Astrocyte (in vitro differentiated cells and primary cell): ENCODE data around the gene PMP22. TPM values are rescaled to one million over a fixed set of nuclear protein-coding genes. Genes with fewer than 3 reads are reported as not detected.

Experiments
- DNase-seq: peaks from one replicate; pipeline ENCODE4 v3.0.0-alpha.2; 2010; ENCODE audit warnings: low read depth
- FAIRE-seq: peaks from 2 replicates; lab custom pipeline; 2011; peaks lifted over from hg19 to GRCh38; lab: Jason Lieb, UNC
- H2AFZ ChIP-seq: 2 replicates; pipeline ENCODE4 v1.6.0; 2012; ENCODE audit warnings: low read depth, low read length, inconsistent platforms
- H3K27ac ChIP-seq: 2 replicates; pipeline ENCODE4 v1.5.1; 2011; ENCODE audit warnings: low read depth, low read length, inconsistent platforms
- H3K27me3 ChIP-seq: 2 replicates; pipeline ENCODE4 v1.6.0; 2011; ENCODE audit warnings: low read length, inconsistent platforms; ENCODE audit not compliant: insufficient read depth
- H3K36me3 ChIP-seq: 2 replicates; pipeline ENCODE4 v1.5.1; 2011; ENCODE audit warnings: low read length, inconsistent platforms; ENCODE audit not compliant: insufficient read depth
- H3K4me1 ChIP-seq: 2 replicates; pipeline ENCODE4 v1.5.1; 2011; ENCODE audit warnings: low read length, inconsistent platforms; ENCODE audit not compliant: insufficient read depth
- H3K4me2 ChIP-seq: 2 replicates; pipeline ENCODE4 v1.6.0; 2012; ENCODE audit warnings: low read length, inconsistent platforms
- H3K4me3 ChIP-seq: 2 replicates; pipeline ENCODE4 v1.5.1; 2011; ENCODE audit warnings: low read depth, mild to moderate bottlenecking, low read length, inconsistent platforms; ENCODE audit not compliant: insufficient read depth
- H3K79me2 ChIP-seq: 2 replicates; pipeline ENCODE4 v1.6.0; 2012; ENCODE audit warnings: mild to moderate bottlenecking, low read length, inconsistent platforms; ENCODE audit not compliant: insufficient read depth
- H3K9ac ChIP-seq: 2 replicates; pipeline ENCODE4 v1.6.0; 2012; ENCODE audit warnings: mild to moderate bottlenecking, low read length, inconsistent platforms
- H3K9me3 ChIP-seq: 2 replicates; pipeline ENCODE4 v1.5.1; 2012; ENCODE audit warnings: low read depth, mild to moderate bottlenecking, low read length, inconsistent platforms; ENCODE audit not compliant: insufficient read depth
- H4K20me1 ChIP-seq: 2 replicates; pipeline ENCODE4 v1.6.0; 2012; ENCODE audit warnings: low read length, inconsistent platforms; ENCODE audit not compliant: insufficient read depth
- H3K27ac Mint-ChIP-seq: one replicate; pipeline ENCODE4 v1.8.0; 2021; ENCODE audit warnings: mild to moderate bottlenecking, mixed read lengths; ENCODE audit not compliant: unreplicated experiment
- H3K27me3 Mint-ChIP-seq: one replicate; pipeline ENCODE4 v1.8.0; 2021; ENCODE audit warnings: low read depth, mixed read lengths; ENCODE audit not compliant: unreplicated experiment
- H3K36me3 Mint-ChIP-seq: one replicate; pipeline ENCODE4 v1.8.0; 2021; ENCODE audit warnings: low read depth, mixed read lengths; ENCODE audit not compliant: unreplicated experiment
- H3K4me1 Mint-ChIP-seq: one replicate; pipeline ENCODE4 v1.8.0; 2021; ENCODE audit warnings: low read depth, mixed read lengths; ENCODE audit not compliant: unreplicated experiment
- H3K4me3 Mint-ChIP-seq: one replicate; pipeline ENCODE4 v1.8.0; 2021; ENCODE audit warnings: mild to moderate bottlenecking, moderate library complexity, mixed read lengths; ENCODE audit not compliant: unreplicated experiment
- H3K9me3 Mint-ChIP-seq: one replicate; pipeline ENCODE4 v1.8.0; 2021; ENCODE audit warnings: mild to moderate bottlenecking, mixed read lengths; ENCODE audit not compliant: unreplicated experiment
- EZH2 ChIP-seq: IDR thresholded peaks from 2 replicates; pipeline ENCODE4 v1.6.1; 2012; ENCODE audit warnings: mild to moderate bottlenecking, low read length, inconsistent platforms; ENCODE audit not compliant: insufficient read depth
- total RNA-seq: library from RNA; stranded (reverse); gene quantifications from 2 replicates; pipeline ENCODE4 v1.2.1, GENCODE V29; 2021
- TF ChIP-seq, protein P1 (sequence below): IDR thresholded peaks from 2 replicates; pipeline ENCODE4 v1.5.1; 2011; ENCODE audit warnings: low read depth, mild to moderate bottlenecking, inconsistent platforms, low read length, moderate library complexity; ENCODE audit not compliant: insufficient read depth

PMP22 gene
- total RNA-seq, 1 donor from 2014 or later, result 41.7 TPM

DNA sequence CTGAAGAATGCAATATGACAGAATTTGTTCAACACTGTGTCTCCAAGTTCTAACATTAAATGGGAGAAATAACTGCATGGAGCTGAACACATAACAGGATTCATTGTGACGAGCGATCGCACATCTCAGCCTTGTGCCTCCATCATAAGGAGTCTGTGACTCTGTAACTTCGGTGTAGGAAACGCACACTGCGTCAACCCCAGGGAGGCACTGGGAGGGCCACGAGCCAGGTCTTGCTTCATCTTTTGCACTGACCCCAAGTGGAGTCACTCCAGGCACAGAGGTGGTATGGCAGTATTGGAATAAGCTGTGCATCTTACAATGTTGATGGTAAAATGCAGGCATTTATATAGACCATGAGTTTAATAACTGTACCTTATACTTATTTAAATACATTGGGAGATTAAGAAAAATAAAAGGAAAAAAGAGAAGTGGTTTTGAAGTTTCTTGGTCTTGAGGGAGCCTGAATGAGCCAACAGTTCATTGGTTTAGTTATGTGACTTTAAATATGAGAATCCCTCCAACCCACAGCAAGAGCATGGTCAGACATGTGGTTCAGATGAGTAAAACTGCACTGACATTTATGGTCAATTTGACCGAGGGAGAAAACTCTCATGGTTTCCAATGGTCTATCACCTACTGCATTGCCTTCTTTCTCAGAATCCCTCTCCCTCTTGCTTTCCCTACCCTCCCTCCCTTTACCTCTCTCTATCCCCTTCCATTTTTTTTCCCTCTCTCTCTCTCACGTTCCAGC is 5.7 kb upstream of the PMP22 start:
- no peak overlapping the region for H3K4me3 ChIP-seq
- H3K9me3 ChIP-seq, result no peaks in the 10 kb centered on the region
- Mint-ChIP-seq H3K4me3 (no peak overlapping the region), H3K9me3 (peaks cover 7% of the 10 kb centered on the region), H3K27me3 (peaks cover 11% of the 10 kb centered on the region), H3K4me1 (peaks cover 49% of the 10 kb centered on the region), H3K36me3 (no peaks in the 10 kb centered on the region), H3K27ac (peak overlapping the region; percentile 8)
- H3K4me1 ChIP-seq, result peaks cover 17% of the 10 kb centered on the region
- H3K36me3 ChIP-seq, result no peaks in the 10 kb centered on the region
- FAIRE-seq (no peak), DNase-seq (no peak)
- H3K9ac ChIP-seq, result no peak overlapping the region
- peaks cover 19% of the 10 kb centered on the region for H3K27me3 ChIP-seq
- H3K27ac ChIP-seq, result no peak overlapping the region
- no peak overlapping the region for H3K4me2 ChIP-seq
- TF ChIP-seq, protein P1, sequence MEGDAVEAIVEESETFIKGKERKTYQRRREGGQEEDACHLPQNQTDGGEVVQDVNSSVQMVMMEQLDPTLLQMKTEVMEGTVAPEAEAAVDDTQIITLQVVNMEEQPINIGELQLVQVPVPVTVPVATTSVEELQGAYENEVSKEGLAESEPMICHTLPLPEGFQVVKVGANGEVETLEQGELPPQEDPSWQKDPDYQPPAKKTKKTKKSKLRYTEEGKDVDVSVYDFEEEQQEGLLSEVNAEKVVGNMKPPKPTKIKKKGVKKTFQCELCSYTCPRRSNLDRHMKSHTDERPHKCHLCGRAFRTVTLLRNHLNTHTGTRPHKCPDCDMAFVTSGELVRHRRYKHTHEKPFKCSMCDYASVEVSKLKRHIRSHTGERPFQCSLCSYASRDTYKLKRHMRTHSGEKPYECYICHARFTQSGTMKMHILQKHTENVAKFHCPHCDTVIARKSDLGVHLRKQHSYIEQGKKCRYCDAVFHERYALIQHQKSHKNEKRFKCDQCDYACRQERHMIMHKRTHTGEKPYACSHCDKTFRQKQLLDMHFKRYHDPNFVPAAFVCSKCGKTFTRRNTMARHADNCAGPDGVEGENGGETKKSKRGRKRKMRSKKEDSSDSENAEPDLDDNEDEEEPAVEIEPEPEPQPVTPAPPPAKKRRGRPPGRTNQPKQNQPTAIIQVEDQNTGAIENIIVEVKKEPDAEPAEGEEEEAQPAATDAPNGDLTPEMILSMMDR, result no peak
- no peak for TF ChIP-seq EZH2
- no peaks in the 10 kb centered on the region for H3K79me2 ChIP-seq
- no peaks in the 10 kb centered on the region for H4K20me1 ChIP-seq
- no peak overlapping the region for H2AFZ ChIP-seq

DNA sequence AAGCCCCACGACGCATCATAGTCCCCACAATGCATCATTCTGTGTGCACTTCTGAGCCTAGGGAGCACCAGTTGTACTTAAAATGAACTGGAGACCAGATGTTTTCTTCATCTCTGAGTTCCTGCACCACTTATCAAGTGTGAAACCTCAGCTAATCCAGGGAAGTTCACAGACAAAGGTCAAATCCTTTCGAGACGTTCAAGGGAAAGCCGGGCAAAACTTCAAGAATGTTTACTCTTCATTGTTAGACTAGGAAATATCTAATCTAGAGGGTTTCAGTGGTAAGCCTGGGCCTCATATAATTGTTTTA is 4.6 kb upstream of the PMP22 start:
- H3K4me1 ChIP-seq, result peaks cover 17% of the 10 kb centered on the region
- H3K9me3 ChIP-seq, result no peaks in the 10 kb centered on the region
- Mint-ChIP-seq H3K9me3 (peaks cover 5% of the 10 kb centered on the region), H3K27ac (no peak overlapping the region), H3K4me3 (no peak overlapping the region), H3K27me3 (peaks cover 21% of the 10 kb centered on the region), H3K4me1 (peaks cover 49% of the 10 kb centered on the region), H3K36me3 (no peaks in the 10 kb centered on the region)
- no peak for DNase-seq
- FAIRE-seq, result no peak
- no peak overlapping the region for H3K4me3 ChIP-seq
- no peak overlapping the region for H3K9ac ChIP-seq
- TF ChIP-seq, protein P1, result no peak
- TF ChIP-seq EZH2, result no peak
- peaks cover 26% of the 10 kb centered on the region for H3K27me3 ChIP-seq
- no peaks in the 10 kb centered on the region for H4K20me1 ChIP-seq
- H3K36me3 ChIP-seq, result no peaks in the 10 kb centered on the region
- H3K4me2 ChIP-seq, result no peak overlapping the region
- H2AFZ ChIP-seq, result no peak overlapping the region
- H3K79me2 ChIP-seq, result no peaks in the 10 kb centered on the region
- no peak overlapping the region for H3K27ac ChIP-seq

DNA sequence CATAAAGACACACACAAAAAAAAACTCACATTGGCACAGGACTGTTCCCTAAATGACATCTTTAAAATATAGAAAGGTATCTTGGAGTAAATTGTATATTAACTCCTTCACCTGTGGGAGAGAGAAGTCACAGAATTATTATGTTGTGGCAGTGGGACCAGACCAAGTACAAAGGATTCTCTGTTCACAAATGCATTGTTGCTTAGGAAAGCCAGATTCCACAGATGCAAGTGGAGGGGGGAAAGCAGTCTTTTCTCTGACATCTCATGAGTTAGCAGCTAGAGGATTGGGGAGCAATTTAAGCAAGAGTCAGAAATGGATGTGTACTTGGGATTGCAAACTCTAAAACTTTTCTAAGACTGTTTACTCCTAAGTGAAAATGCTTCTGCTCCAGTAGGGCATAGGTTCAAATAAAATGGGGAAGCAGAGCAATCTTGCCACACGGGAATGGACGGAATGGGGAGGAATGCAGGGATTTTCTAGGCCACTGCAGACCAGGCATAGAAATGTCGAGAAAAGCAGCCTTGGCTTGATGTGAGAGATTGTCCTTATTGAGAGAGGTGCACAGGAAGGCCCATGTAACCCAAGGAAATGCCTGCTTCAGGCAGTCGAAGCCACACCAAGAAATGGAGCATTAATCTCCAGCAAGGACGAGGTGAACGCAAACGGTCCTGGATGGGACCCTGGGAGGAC is 4.1 kb upstream of the PMP22 start:
- no peak overlapping the region for H3K4me3 ChIP-seq
- Mint-ChIP-seq H3K4me1 (peaks cover 49% of the 10 kb centered on the region), H3K27me3 (peaks cover 21% of the 10 kb centered on the region), H3K27ac (no peak overlapping the region), H3K4me3 (no peak overlapping the region), H3K9me3 (peaks cover 2% of the 10 kb centered on the region), H3K36me3 (no peaks in the 10 kb centered on the region)
- TF ChIP-seq EZH2, result no peak
- TF ChIP-seq, protein P1, result no peak
- H4K20me1 ChIP-seq, result no peaks in the 10 kb centered on the region
- peaks cover 28% of the 10 kb centered on the region for H3K27me3 ChIP-seq
- H3K9me3 ChIP-seq, result no peaks in the 10 kb centered on the region
- H3K9ac ChIP-seq, result no peak overlapping the region
- H3K4me2 ChIP-seq, result no peak overlapping the region
- no peak overlapping the region for H3K27ac ChIP-seq
- H3K4me1 ChIP-seq, result peaks cover 17% of the 10 kb centered on the region
- H2AFZ ChIP-seq, result no peak overlapping the region
- no peaks in the 10 kb centered on the region for H3K79me2 ChIP-seq
- no peak for DNase-seq
- H3K36me3 ChIP-seq, result no peaks in the 10 kb centered on the region
- no peak for FAIRE-seq
